VCaP (cell line): ENCODE measurements around the gene PCAT6.
"Not testable (repeated sequence)": the region's sequence is repeated elsewhere in the genome, so short reads cannot be mapped to it uniquely, and the experiment has no call there.

Source experiments
- H3K27ac ChIP-seq: fragments of 450-650 bp; 2 replicates; pipeline ENCODE4 v1.5.1; 2017
- TF ChIP-seq, protein P1 (sequence below): fragments of 450-650 bp; conservative IDR thresholded peaks from 2 replicates; pipeline ENCODE4 v1.5.1; 2017; ENCODE audit warnings: mild to moderate bottlenecking, moderate library complexity

PCAT6 gene

DNA sequence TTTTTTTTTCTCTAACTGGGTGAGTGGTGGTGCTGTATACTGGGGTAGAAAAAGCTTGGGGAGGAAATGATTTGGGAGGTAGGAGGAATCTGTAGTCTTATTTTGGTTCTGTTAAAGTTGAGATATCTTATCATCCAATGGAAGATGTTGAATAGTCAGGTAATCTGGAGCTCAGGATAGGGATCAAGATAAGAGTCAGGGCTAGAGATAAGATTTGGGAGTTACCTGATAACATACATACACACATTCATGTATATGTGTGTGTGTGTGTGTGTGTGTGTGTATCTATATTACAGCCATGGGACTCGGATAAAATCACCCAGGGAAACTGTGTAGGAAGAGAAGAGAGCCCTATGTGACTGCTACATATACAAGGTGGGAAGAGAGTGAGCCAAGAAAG, 8.1 kb downstream of the PCAT6 start:
- TF ChIP-seq, protein P1, sequence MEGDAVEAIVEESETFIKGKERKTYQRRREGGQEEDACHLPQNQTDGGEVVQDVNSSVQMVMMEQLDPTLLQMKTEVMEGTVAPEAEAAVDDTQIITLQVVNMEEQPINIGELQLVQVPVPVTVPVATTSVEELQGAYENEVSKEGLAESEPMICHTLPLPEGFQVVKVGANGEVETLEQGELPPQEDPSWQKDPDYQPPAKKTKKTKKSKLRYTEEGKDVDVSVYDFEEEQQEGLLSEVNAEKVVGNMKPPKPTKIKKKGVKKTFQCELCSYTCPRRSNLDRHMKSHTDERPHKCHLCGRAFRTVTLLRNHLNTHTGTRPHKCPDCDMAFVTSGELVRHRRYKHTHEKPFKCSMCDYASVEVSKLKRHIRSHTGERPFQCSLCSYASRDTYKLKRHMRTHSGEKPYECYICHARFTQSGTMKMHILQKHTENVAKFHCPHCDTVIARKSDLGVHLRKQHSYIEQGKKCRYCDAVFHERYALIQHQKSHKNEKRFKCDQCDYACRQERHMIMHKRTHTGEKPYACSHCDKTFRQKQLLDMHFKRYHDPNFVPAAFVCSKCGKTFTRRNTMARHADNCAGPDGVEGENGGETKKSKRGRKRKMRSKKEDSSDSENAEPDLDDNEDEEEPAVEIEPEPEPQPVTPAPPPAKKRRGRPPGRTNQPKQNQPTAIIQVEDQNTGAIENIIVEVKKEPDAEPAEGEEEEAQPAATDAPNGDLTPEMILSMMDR, result no peak
- no peak overlapping the region for H3K27ac ChIP-seq

DNA sequence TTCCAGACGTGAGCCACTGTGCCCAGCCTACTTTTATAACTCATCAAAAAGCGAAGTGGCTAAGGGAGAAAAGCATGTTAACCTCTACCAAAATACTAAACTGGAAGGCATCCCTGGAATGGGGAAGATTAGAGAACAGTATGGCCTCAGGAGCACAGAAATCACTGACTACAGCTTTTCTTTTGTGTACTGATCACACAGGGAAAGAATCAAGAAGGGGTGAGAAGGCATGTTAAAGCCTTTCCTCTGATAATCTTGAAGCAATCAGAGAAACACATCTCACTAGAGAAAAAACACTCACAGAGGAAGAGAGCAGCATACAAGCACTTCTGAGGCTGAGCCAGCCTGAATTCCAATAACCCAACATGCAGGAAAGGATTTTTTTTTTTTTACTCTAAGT, 10.7 kb downstream of the PCAT6 start:
- TF ChIP-seq, protein P1, result no peak
- no peak overlapping the region for H3K27ac ChIP-seq

DNA sequence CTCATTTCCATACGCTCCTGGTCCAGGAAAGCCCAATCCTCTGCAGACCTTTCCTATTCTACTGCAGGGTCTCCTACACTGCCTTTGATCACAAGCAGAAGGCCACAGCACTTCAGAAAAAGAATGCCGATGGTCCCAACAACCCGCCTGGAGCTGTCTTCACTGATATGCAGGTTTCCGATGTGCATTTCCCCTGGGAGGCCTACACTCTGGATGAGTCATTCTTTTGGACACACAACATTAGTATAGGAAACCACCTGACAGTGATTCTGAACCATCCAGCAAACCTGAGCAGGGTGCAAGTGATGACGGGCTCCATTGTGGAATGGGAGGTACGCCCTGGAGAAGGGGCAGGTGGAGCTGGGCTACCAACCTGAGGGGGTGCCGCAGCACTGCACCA, 15.0 kb downstream of the PCAT6 start:
- TF ChIP-seq, protein P1, result no peak
- no peak overlapping the region for H3K27ac ChIP-seq

DNA sequence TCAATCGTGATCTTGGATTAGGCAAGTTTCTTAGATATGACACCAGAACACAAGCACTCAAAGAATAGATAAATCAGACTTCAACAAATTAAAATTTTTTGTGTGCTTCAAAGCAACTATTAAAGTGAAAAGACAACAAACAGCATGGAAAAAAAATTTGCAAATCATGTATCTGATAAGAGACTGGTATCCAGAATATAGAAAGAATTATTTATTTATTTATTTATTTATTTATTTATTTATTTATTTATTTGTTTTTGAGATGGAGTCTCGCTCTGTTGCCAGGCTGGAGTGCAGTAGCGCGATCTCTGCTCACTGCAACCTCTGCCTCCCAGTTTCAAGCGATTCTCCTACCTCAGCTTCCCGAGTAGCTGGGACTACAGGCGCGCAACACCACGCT, 18.5 kb downstream of the PCAT6 start:
- H3K27ac ChIP-seq, result not testable (repeated sequence)

DNA sequence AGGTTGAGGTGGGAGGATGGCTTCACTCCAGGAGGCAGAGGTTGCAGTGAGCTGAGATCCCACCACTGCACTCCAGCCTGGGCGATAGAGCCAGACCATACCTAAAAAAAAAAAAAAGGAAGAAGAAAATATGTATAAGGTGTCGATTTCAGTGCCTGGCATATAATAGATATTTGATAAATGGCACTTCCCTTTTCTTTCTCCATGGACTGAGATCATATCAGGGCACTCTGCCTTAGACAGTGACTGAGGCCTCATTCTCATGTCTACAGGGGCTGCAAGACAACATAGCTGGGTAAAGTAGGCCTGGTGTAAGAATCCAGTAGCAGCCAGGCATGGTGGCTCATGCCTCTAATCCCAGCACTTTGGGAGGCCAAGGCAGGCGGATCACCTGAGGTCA, 21.2 kb downstream of the PCAT6 start:
- H3K27ac ChIP-seq, result no peak overlapping the region
- TF ChIP-seq, protein P1, result no peak

DNA sequence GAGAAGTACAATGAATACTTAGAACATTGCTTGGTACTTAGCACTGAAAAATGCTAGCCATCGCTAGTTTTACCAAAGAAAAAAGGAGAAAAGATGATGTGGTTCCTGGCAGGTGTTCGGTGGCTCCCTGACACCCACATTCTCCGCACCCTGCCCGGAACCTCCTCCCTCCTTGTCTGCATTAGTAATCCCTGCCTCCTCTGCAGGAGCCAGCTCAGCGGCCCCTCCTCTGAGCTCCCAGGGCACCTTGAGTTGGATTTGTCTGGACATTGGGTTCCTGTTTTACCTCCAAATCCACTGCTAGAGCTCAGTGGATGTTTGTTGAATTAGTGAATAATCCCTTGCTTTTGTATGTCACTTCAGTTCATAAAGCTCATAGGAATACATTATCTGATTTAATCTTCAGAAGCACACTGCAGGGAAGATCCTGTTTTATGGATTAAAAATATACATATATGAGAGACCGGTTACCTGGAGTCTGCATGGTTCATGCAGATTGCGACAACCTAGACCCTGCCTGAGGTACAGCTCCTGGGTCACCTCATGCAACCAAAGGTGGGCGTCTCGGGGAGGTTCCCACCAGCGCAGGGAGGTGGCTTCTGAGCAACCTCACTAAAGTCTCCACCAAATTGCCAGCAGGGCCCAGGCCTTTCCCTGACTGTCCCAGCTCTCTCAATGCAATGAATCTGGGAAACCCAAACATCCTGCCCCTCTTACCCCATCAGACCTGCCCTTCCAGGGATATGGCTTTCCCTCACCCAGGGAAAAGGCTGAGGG, 24.2 kb downstream of the PCAT6 start:
- H3K27ac ChIP-seq, result no peak overlapping the region
- TF ChIP-seq, protein P1, result no peak

DNA sequence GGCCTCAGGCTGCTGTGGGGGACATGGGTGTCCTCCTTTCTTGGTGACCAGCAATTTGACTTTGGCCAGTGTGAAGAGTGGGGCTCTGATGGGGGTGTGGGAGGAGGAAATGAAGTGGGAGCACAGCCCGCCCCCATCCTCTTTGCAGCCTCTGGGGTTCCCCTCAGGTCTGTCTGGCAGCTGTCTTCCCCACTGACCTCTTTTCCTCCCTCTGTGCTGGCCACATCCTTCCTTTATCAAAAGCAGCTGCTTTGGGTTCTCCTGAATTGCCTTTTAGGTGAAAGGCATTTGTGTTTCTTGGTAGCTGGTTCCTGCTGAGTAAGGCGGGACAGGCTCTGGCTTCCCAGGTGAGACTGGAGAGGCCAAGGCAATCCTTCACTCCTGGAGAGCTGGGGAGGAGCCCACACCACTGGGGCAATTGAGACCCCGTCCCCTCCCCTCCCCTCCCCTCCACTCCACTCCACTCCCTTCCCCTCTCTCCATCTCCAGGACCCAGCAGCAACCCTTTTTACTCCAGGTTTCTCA, 24.9 kb downstream of the PCAT6 start:
- H3K27ac ChIP-seq, result no peak overlapping the region
- TF ChIP-seq, protein P1, result no peak
